ENCODE results near the gene TTC6.

DNA sequence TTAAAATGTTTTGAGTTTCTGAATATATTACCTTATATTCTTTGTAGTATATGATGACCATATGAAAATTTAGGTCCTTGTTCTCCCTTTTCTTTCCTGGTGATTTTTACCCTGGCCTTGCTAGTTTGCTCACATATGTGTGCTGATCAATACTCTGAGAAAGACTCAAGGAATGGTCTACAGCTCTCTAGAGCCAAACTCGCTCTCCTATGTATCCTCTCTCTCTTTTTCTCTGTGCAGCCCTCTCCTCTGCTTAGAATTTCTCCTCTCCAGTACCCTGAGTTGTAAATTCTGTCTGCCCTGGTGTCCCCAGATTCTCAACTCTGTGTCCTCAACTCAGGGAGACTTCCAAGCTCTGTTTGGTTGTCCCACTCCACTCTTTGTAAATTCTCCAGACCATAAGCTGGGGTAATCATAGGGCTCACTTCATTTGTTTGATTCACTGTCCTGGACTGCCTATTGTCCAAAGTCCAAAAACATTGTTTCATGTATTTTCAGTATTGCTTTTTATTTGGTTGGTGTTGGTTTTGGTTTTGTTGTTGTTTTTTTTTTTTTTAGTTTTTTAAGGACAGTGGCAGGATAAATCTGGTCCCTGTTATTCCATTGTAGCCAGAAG is 41.4 kb upstream of the TTC6 start:
- TF ChIP-seq, protein P1, sequence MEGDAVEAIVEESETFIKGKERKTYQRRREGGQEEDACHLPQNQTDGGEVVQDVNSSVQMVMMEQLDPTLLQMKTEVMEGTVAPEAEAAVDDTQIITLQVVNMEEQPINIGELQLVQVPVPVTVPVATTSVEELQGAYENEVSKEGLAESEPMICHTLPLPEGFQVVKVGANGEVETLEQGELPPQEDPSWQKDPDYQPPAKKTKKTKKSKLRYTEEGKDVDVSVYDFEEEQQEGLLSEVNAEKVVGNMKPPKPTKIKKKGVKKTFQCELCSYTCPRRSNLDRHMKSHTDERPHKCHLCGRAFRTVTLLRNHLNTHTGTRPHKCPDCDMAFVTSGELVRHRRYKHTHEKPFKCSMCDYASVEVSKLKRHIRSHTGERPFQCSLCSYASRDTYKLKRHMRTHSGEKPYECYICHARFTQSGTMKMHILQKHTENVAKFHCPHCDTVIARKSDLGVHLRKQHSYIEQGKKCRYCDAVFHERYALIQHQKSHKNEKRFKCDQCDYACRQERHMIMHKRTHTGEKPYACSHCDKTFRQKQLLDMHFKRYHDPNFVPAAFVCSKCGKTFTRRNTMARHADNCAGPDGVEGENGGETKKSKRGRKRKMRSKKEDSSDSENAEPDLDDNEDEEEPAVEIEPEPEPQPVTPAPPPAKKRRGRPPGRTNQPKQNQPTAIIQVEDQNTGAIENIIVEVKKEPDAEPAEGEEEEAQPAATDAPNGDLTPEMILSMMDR (IDR thresholded peaks at IDR 0.05; ENCODE audit: borderline replicate concordance, extremely low read depth, low read length, poor library complexity, severe bottlenecking) = no peak
- TF ChIP-seq EZH2 (IDR thresholded peaks at IDR 0.05; ENCODE audit: borderline replicate concordance, low read depth, low read length, severe bottlenecking) = no peak

Data from DND-41 (cell line).